ENCODE results near the gene GRIK2. TPM values are rescaled to one million over a fixed set of nuclear protein-coding genes. Genes with fewer than 3 reads are reported as not detected.

The GRIK2 gene
- total RNA-seq, 1 experiment from 2014 or later = 0.61 TPM

DNA sequence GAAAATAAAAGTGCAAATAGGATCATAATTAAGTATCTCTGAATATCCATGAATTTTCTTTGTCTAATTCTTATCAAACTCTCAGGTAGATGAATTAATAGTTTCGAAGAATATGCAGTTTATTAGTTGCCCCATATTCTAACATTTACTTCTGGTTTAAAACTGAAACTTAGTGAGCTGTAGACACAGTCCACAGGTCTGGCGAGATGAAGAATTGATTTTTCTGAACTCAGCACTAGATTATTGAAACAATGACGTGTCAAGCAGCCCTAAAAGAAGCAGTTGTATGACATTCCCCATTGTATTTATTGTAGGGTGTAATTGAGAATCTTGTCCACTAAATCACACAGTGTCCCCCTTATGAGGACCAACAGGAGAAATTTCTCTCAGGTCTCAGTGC is 407.1 kb downstream of the GRIK2 start:
- intact Hi-C loops (cut with micrococcal nuclease; ENCODE audit: unreplicated experiment) = no loop called here
- no TSS peak for BruUV-seq (replicated peaks)
- Histone ChIP-seq H3K79me2 (ENCODE audit: low read depth) (no peaks in the 10 kb centered on the region), H3K4me1 (replicated peaks; ENCODE audit: insufficient read depth) (no peaks in the 10 kb centered on the region), H4K20me1 (ENCODE audit: insufficient read depth) (no peaks in the 10 kb centered on the region), H3K9me2 (ENCODE audit: insufficient read depth) (no peaks in the 10 kb centered on the region), H3K9me3 (ENCODE audit: insufficient read depth, low read depth) (no peaks in the 10 kb centered on the region), H3K27ac (no peak overlapping the region), H3K4me3 (no peak overlapping the region), H2AFZ (0 out of 2 replicates have a peak overlapping the region, but pooled peaks have one; percentile 9), H3K36me3 (ENCODE audit: low read depth) (no peaks in the 10 kb centered on the region), H3F3A (ENCODE audit: insufficient read depth, low read depth) (no peaks in the 10 kb centered on the region), H3K27me3 (ENCODE audit: insufficient read depth, low read depth) (no peaks in the 10 kb centered on the region), H3K4me2 (no peak overlapping the region)
- CTCF ChIA-PET = no interaction called here
- no peak for DNase-seq
- POLR2A ChIA-PET (ENCODE audit: unreplicated experiment) = no interaction called here
- TF ChIP-seq EZH2 (IDR thresholded peaks at IDR 0.05; ENCODE audit: low read depth) = no peak
- TF ChIP-seq CTCF (conservative IDR thresholded peaks at IDR 0.05) = no peak

GRCh38 chr6:101803136-101803535 is 409.6 kb downstream of the GRIK2 start:
- Histone ChIP-seq H3F3A (ENCODE audit: insufficient read depth, low read depth) (no peaks in the 10 kb centered on the region), H3K4me2 (no peak overlapping the region), H3K27ac (no peak overlapping the region), H3K27me3 (ENCODE audit: insufficient read depth, low read depth) (no peaks in the 10 kb centered on the region), H3K9me2 (ENCODE audit: insufficient read depth) (no peaks in the 10 kb centered on the region), H4K20me1 (ENCODE audit: insufficient read depth) (no peaks in the 10 kb centered on the region), H2AFZ (no peak overlapping the region), H3K79me2 (ENCODE audit: low read depth) (no peaks in the 10 kb centered on the region), H3K9me3 (ENCODE audit: insufficient read depth, low read depth) (no peaks in the 10 kb centered on the region), H3K4me1 (replicated peaks; ENCODE audit: insufficient read depth) (no peaks in the 10 kb centered on the region), H3K36me3 (ENCODE audit: low read depth) (no peaks in the 10 kb centered on the region), H3K4me3 (no peak overlapping the region)
- ChIA-PET CTCF (no interaction called here), POLR2A (ENCODE audit: unreplicated experiment) (no interaction called here)
- BruUV-seq (replicated peaks) = no TSS peak
- TF ChIP-seq CTCF (conservative IDR thresholded peaks at IDR 0.05) (no peak), EZH2 (IDR thresholded peaks at IDR 0.05; ENCODE audit: low read depth) (no peak)
- no peak for DNase-seq
- intact Hi-C loops (cut with micrococcal nuclease; ENCODE audit: unreplicated experiment) = no loop called here

GRCh38 chr6:101806241-101806640 is 412.7 kb downstream of the GRIK2 start:
- TF ChIP-seq EZH2 (IDR thresholded peaks at IDR 0.05; ENCODE audit: low read depth) = no peak
- no peak for TF ChIP-seq CTCF (conservative IDR thresholded peaks at IDR 0.05)
- no peak overlapping the region for H3K4me2 ChIP-seq
- H3K79me2 ChIP-seq (ENCODE audit: low read depth) = no peaks in the 10 kb centered on the region
- no TSS peak for BruUV-seq (replicated peaks)
- H3K27me3 ChIP-seq (ENCODE audit: insufficient read depth, low read depth) = no peaks in the 10 kb centered on the region
- 0 out of 2 replicates have a peak overlapping the region, but pooled peaks have one; percentile 21 for H2AFZ ChIP-seq
- H3K9me2 ChIP-seq (ENCODE audit: insufficient read depth) = no peaks in the 10 kb centered on the region
- intact Hi-C loops (cut with micrococcal nuclease; ENCODE audit: unreplicated experiment) = no loop called here
- H3K4me1 ChIP-seq (replicated peaks; ENCODE audit: insufficient read depth) = no peaks in the 10 kb centered on the region
- no peak for DNase-seq
- no peaks in the 10 kb centered on the region for H3K36me3 ChIP-seq (ENCODE audit: low read depth)
- no peak overlapping the region for H3K4me3 ChIP-seq
- H3K27ac ChIP-seq = no peak overlapping the region
- no peaks in the 10 kb centered on the region for H3F3A ChIP-seq (ENCODE audit: insufficient read depth, low read depth)
- H3K9me3 ChIP-seq (ENCODE audit: insufficient read depth, low read depth) = no peaks in the 10 kb centered on the region
- CTCF ChIA-PET = no interaction called here
- no peaks in the 10 kb centered on the region for H4K20me1 ChIP-seq (ENCODE audit: insufficient read depth)
- POLR2A ChIA-PET (ENCODE audit: unreplicated experiment) = no interaction called here

All from PC-9 (cell line).